ENCODE results near the gene KCNH2.

Gene KCNH2

DNA sequence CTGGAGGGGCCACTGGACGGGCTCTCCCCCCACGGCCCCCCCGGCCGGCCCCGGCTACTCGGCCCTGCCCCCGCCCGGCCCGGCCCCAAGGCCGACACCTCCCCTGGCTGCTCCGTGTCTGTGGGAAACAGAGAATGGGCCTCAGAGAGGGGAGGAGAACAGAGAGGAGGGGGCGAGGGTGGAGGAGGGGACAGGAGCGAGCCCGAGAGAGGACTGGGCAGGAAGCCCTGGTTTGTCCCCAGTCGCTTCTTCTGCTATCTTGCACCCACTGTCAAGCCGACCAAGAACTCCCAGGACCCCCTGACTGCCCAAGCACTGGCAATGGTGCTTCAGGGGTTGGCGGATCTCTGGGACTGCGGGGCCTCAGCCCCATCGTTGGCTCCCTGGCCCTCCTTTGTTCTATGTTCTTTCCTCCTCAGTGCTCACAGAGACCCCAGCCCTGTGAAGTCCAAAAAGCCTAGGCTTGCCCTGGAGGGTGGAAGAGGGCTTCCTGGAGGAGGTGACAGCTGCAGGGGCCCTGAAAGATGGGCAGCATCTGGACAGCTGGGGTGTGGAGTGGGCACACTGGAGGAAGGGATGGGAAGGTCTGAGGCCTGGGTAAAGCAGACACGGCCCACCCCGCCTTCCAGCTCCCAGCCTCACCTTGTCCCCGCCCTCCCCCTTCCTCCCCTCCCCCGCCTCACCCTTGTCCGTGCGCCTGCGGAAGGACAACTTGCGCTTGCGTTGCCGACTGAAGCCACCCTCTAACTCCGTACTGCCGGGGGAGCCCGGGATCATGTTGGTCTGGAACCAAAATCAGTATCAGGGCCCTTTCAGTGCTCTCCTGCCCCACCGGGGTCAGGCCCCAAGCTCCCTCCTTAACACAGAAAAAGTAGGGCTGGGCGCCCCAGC is 30.1 kb downstream of the KCNH2 start:
- no peak for DNase-seq (ENCODE audit: low read depth)

DNA sequence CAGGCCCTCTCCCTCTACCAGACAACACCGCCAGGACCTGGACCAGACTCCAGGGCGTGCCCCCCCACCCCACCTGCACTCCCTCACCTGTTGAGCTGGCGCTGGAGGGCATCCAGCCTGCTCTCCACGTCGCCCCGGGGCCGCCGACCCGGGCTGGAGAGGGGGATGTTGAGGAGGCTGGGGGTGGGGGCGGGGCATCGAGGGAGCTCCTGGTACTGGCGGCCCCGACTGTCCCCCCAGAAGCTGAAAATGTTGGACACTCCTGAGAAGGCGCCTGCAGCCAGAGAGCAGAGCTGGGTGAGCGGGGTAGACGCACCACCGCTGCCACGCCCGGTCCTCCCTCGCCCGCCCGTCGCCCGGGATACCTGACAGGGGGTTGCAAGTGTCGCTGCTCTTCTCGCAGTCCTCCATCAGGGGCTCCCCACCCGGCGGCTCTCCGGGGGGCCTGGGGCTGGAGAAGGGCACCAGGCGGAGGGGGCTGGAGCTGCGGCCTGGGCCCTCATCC is 30.8 kb downstream of the KCNH2 start:
- DNase-seq (ENCODE audit: low read depth), result no peak

DNA sequence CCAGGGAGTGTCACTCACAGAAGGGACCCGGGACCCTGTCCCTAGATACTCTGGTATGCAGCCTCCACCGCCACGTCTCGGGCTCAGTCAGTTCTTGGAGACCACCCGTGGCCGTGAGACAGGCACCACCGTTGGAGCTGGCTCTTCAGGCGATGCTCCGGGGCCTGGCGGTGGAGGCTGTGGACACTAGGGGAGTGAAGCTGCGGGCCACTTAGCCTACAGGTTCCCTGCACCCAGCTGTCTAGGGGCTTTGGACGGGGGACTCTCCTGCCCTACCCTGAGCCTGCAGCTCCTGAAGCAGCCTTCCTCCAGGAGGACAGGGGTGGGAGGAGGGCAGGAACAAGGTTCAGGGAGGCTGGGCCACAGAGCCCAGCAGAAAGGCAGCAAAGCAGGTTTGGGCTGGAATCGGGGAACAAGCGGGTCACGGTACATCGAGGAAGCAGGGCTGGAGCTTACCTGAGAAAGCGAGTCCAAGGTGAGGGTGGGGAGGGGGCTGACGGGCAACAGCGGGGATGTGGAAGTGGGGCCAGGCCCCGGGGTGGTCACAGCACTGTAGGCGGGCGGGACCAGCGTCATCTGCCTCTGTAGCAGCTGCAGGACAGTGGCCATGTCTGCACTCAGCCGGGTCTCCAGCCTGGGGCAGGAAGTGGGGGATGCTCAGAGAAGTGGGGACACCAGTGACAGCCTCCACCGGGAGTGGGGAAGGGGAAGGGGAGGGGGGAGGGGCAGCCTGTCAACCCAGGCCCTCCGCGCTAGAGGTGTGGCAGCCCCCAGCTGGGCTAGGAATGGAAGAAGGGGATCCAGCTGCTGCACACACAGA is 31.5 kb downstream of the KCNH2 start:
- DNase-seq (ENCODE audit: low read depth), result no peak

DNA sequence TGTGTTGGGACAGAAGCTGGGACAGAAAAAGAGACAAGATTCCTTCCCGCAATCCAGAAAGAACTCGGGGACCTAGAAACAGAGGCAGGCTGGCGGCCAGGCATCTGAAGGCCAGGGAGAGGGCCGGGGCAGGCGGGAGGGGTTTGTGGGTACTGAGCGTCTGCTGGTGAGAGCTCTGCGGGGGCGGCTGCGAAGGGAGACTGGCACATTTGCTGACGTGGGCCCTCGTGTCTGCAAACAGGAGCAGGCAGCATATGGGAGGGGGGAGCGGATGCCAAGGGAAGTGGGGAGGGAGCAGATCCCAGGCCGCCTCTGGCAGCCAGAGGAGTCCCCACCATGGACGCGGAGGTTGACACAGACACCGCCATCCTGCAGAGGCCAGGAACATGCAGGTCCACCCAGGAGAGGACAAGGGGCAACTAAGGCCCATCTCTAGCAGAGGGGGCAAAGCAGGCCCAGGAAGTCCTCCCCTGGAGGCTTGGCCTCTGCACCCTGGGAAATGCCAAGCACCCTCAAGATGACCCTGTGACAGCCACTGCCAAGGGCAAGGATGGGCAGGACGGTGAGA is 32.2 kb downstream of the KCNH2 start:
- DNase-seq (ENCODE audit: low read depth), result no peak

DNA sequence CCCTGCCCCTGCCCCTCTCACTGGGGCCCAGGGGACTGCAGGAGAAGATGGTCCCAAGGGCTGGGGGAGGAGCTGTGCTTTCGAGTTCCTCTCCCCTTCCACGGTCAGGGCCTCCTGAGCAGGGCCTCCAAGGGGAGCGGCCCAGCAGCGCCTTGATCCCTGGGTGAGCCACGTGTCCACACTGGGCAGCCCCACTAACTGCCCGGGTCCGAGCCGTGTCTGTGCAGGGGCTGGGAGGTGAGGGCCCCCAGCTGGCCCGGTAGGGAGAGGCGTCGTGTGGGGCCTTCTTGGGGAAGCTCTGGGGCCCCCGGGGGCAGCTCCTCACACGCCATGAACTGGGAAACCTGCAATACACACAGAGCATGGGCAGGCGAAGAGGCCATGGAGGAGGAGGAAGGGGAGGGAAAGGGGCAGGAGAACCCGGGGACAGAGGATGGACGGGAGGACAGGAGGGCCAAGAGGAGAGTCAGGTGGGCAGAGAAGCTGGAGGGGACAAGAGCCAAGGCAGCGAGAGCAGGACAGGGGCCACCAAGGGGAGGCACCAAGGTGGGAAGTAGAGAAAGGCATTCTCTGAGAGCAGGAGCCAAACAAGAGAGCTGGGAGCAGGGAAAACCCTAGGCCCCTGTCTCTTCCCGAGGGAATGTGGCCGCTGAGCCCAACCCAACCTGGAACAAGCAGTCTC is 32.8 kb downstream of the KCNH2 start:
- DNase-seq (ENCODE audit: low read depth), result no peak

DNA sequence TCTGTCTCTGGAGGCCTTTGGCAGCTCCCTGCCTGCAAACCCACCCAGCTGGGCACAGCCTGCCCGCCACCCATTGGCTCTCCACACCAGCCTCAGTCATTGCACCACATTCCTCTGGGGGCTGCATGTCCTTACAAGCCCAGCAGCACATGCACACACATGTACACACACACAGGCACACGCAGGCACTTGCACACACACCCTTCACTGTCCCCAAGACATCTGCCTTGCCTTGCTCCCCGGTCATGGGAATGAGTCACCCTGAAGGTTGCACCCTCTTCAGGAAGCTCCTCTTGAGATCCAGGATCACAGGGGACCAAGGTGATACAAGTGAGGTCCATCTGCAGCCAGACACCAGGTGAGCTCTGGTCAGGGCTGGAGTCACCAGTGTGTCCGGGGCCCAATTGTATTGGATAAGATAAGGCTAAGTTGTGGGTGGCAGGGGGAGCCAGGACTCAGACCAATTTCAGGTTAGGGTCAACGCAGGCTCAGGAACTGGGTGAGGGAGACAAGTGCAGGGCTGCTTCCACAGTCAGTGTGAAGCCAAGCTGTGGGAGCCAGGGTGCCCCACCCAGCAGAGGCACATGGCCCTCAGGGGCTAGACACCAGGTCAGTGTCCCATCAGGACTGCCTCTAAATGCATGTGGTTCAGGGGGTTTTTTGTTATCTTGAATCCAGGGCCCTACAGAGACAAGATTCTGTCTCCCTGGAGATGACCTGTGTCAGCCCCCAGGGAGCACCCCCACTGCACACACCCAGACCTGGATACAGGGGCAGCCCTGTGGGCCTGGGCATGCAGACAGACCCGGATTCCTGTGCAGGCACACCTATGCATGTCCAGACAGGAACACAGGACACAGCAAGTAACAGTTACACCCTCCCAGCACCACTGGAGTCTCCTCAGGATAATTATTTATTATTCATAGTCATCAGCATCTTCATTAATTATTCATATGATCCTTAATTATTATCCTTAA is 33.8 kb downstream of the KCNH2 start:
- no peak for DNase-seq (ENCODE audit: low read depth)

DNA sequence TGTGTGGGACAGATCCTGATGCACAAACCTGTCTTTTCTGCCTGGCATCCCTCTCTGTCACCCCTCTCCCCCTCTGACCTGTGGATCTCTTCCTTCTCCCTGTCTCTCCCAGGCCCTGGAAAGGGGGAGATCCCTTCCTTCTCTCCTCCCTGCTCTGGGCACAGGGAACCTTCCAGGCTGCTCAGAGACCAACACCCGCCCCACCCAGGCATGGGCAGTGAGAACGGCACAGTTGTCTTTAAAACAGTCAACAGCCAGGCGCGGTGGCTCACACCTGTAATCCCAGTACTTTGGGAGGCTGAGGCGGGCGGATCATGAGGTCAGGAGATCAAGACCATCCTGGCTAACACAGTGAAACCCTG is 34.7 kb downstream of the KCNH2 start:
- no peak for DNase-seq (ENCODE audit: low read depth)

DNA sequence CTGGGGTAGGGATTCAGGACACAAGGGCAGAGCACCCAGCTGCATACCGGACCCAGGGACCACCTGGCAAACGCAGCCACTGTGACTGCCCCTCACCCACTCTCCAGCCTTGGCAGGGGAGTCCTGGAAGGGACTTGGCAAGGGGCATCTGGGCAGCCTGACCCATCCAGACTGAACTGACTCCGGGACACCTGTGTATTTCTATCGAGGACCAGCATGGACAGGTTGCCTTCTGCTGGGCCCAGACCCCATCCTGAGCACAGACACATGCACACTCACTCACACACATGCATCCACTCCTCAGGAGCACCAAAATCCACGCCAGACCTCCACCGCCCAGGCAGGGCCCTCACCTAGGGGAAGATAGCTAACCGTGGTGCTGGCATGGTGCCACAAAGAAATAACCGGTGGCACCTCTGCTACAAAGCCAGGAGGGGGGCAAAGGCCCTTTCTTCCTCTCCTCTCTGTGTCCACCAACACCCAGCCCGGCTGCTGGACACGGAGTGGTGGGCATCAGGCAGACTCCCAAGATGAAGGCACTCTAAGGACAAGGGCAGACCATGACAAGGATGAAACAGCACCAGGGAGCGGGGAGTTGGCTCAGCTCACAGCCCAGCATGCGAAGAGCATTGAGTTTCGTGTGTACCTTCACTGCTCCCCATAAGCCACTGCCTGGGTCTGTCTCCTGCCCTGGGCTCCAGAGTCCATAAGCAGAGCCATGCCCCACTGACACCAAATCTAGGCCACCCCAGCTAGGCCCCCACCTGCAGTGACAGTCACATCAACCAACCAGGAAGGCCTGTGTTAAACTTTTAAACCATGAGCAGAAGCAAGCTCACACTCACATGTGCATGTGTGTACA is 35.3 kb downstream of the KCNH2 start:
- no peak for DNase-seq (ENCODE audit: low read depth)

DNA sequence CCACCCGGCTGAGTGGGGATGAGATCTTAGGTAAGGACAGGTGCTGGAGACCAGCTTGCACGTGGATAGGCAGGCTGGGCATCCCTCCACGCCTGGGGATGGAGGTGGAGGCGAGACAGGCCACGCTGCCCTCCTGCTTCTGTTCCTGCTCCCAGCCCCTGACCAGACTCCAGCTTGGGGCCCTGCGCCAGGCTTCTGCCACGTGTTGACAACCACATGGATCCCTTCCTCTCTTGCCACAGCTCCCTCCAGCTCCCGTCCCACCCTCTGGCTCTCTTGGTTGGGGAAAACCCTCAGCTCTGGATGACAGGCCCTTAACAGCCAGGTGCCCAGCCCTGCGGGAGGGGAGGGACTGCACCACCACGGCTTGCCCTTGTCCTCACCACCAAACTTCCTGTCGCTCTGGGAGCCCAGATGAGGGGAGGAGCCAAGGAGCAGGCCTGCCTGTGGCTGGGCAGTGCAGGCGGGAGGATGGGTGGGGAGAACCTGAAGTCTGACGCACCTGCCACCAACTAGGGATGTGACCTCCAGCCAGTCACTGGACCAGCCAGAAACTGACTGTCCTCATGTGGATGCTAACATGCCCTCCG is 36.0 kb downstream of the KCNH2 start:
- DNase-seq (ENCODE audit: low read depth), result peak; percentile 23

DNA sequence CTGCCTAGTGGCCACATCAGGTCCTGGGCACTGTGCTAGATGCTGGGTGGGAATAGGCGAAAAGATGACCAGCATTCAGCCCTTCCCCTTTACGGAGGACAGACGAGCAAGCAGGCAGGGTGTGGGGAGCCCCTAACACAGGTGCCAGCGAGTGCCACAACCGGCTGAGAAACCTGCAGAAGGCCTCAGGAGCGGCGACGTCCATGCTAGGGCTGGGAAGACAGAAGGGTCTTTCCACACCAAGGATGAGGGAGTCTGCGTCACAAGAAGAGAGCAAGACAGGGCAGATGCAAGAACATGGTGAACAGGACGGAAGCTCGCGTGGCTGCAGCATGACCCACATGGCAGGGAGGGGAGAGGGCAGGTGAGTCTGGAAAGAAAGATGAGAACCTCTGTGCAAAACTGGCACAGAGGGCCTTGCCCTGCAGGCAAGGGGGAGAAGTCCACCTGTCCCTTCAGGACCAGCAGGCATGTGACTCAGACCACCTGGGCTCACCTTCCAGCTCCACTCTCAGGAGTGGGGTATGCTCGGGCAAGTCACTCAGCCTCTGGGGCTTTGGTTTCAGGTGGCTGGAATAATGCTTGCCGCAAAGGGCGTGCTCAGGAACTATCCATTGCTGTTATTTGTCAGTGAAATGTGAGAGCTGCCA is 36.6 kb downstream of the KCNH2 start:
- DNase-seq (ENCODE audit: low read depth), result no peak

DNA sequence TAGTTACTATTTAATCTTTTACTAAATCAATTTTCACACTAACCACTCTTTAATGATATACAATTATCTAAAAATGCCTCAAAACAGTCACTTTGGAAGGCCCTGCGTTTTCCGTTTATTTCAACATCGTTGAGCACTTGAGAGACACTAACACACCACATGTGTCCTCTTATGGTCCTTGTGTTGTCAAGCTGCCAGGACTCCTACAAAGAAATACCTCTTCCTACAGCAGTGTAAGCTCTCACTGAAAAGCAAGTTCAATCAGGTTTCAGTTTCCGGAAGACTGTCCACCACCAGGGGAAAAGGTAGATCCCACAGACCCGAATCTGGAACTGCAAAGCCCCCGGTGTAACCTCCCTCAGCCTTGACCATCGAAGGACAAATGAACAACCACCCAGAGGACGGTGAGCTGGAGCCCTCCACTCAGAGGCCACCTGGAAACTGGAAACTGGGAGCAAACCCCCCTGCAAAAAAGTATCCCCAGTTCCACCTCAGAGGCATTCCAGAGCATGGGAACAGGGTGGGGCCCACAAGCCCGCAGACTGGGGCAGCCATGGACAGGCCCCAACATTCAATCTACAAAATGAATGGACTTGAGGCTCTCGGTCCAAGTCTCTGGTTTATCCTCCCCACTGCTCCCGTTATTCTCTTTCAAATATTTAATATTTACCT is 37.6 kb downstream of the KCNH2 start:
- no peak for DNase-seq (ENCODE audit: low read depth)

DNA sequence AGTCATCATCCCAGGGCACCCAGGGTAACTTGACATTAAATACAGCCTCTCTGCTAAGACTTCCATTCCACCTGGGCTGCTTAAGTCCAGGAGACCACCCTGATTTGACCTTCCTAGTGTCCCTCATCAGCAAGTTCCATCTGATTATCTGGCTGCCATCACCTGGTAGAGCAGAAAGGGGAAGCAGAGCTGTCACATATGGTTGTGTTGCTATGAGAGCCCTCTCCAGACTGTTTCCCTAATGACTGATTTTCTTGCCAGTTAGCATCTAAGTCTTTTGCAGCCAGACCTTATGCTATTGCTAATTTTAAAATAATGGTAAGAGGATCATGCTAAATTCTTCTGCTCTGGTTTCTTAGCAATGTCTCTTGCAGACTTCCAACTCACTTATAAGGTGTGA is 38.7 kb downstream of the KCNH2 start:
- no peak for DNase-seq (ENCODE audit: low read depth)

DNA sequence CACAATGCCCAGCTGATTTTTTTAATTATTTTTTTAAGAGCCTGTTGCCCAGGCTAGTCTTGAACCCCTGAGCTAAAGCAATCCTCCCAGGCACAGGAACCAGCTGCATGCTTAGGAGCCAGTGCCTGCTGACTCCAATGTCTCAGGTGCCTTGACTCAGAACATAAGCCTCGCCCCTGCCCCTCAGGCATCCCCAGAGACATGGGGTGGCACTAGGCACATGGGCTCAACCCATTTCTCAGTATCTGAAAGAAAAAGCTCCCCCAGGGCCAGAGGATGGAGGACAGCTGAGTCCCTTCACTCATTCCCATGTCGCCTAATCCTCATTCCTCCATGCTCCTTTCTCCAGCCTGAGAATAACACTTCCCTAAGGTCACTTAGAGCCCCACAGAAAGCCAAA is 39.1 kb downstream of the KCNH2 start:
- no peak for DNase-seq (ENCODE audit: low read depth)

DNA sequence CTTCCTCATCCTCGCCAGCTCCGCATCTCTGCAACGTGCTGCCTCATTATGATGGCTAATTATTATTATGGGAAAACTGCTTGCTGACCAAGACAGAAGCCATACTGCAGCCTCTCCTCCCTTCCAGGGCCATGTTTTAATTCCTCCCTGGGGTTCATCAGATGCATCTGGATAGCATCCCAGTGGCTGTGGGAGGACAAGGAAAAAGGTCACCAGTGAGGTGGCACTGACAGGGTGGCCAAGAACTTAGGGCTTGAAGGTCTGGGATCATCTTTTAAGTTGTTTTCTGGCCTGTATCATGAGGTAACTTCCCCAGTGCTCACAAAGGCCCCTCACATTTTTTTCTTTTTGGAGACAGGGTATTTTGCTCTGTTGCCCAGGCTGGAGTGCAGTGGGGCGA is 39.6 kb downstream of the KCNH2 start:
- DNase-seq (ENCODE audit: low read depth), result no peak

DNA sequence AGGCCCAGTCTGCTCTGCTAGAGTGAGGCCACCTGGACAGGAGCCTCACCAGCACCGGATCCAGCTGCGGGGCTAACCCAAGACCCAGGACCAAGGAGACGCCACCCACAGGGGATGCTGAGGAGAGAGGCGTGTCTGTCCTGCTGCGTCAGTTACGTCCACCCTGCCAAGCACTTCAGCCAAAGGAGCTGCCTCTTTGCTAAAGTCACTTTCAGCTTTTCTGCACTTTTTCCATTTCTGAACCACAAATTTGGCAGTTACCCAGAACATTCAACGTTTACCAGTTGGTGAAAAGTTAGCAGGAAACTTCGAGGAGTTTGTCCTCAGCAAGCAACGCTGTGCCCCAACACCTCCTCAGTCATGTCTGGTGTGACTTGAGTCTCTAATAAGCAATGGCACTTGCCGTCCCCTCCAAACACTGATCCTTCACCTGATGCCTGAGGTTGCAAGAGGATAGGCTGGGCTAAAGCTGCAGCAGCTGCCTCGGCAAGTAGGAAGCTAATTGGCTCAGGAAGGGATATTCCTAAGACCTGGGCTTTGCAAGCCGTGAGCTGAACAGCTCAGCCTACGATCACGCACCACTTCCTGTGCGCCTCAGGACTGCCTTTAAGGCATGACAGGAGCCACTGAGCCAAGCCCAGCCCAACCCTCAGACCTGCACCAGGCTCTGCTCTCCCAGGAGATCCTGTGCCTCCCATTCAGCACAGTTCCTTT is 40.1 kb downstream of the KCNH2 start:
- peak; percentile 24 for DNase-seq (ENCODE audit: low read depth)

DNA sequence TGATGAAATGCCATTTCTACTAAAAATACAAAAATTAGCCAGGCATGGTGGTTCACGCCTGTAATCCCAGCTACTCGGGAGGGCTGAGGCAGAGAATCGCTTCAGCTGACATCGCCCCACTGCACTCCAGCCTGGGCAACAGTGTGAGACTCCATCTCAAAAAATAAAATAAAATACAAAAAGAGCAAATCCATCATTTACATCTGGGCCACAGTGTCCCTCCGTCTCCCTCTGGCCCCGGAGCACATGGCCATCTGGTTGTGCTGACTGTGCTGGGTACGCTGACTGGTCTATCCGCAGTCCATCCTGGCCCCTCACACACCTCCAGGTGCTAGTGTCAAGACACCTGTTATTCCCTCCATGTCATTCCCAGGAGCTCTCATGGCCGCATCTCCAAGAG is 42.1 kb downstream of the KCNH2 start:
- DNase-seq (ENCODE audit: low read depth), result no peak

DNA sequence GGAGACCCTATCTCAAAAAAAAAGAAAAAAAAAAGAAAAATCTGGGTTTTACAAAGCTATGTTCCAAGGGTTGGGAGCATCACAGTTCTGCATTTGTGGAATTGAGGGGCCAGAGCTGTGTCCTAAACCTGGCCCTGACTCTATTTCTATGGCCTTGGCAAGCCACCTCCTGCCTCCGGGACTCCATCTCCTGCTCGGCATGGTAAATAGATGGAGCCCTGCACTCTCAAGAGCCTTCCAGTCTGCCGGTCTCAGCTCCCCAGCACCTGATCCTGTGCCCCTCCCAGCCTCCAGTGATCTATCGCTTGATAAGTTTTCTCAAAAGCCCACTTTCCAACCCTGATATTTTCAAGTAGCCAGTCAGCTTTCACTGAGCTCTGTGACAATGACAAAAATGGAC is 43.0 kb downstream of the KCNH2 start:
- no peak for DNase-seq (ENCODE audit: low read depth)

Measured in activated T-cell treated with anti-CD3 and anti-CD28 coated beads for 24 hours (primary cell).